22Rv1 (cell line): Measurements from ENCODE around the gene DMXL1.

Experiments used
- ZFX ChIP-seq: fragments of 450-650 bp; IDR thresholded peaks from 2 replicates; pipeline ENCODE4 v1.6.1; 2017; ENCODE audit warnings: antibody characterized with exemption, borderline replicate concordance
- TF ChIP-seq, protein P1 (sequence below): fragments of 450-650 bp; IDR thresholded peaks from 2 replicates; pipeline ENCODE4 v1.5.1; 2017; ENCODE audit warnings: mild to moderate bottlenecking

DNA sequence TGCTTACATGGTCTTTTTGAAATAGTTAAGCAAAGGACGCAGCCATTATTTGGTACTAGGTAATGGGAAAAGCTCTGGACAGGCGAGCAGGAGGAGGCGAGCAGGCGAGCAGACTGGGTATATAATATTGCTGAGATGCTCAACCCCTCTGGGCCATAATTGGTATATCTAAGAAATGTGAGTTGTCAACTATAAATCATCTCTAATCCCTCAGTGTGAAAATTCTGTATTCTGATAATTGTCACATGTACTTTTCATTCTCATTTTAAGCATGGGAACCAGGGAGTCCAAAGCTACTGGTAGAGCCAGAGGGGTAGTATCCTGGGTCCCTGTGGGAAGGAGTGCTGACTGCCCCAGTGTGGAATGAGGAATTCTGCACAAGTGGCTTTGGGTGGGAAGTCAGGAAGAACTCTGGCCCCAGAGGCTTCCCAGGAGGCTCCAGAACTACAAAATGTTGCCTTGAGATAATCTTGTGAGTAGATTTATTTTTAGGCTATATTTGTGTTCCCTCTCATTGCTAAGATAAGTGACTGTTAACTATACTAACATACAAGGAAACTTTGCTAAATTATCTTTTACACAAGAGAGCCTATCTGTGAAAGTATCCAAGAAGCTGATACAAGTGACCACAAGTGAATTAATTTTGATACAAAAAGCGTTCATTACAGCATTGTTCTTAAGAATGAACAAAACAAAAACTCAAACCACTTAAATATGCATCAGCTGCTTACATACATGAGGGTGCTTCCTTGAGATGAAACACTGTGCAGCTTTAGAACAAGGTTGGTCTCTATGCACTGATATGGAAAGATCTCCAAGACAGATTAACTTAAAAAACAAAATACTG, 214.4 kb downstream of the DMXL1 start:
- TF ChIP-seq, protein P1, sequence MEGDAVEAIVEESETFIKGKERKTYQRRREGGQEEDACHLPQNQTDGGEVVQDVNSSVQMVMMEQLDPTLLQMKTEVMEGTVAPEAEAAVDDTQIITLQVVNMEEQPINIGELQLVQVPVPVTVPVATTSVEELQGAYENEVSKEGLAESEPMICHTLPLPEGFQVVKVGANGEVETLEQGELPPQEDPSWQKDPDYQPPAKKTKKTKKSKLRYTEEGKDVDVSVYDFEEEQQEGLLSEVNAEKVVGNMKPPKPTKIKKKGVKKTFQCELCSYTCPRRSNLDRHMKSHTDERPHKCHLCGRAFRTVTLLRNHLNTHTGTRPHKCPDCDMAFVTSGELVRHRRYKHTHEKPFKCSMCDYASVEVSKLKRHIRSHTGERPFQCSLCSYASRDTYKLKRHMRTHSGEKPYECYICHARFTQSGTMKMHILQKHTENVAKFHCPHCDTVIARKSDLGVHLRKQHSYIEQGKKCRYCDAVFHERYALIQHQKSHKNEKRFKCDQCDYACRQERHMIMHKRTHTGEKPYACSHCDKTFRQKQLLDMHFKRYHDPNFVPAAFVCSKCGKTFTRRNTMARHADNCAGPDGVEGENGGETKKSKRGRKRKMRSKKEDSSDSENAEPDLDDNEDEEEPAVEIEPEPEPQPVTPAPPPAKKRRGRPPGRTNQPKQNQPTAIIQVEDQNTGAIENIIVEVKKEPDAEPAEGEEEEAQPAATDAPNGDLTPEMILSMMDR: no peak
- no peak for TF ChIP-seq ZFX
